Right atrium auricular region (tissue), 2 donors: Measurements from ENCODE around the gene TTC1. TPM values are rescaled to one million over a fixed set of nuclear protein-coding genes. Genes with fewer than 3 reads are reported as not detected.
"Not testable (repeated sequence)": the region's sequence is repeated elsewhere in the genome, so short reads cannot be mapped to it uniquely, and the experiment has no call there.

ENCODE experiments used
- DNase-seq: peaks from one replicate; pipeline ENCODE4 v3.0.0-alpha.2; 2019; ENCODE audit warnings: low spot score
- H3K27ac ChIP-seq, 2 donors: fragments of 200-600 bp; sonication (generic); 1 replicate in 1 of 2; 2 replicates in 1 of 2; pipeline ENCODE4 v1.5.1; 2016 to 2019
- H3K27me3 ChIP-seq, 2 donors: fragments of 200-600 bp; sonication (generic); one replicate each; pipeline versions ENCODE4 v1.5.1 to v1.6.0; 2017 to 2019
- H3K36me3 ChIP-seq: fragments of 200-600 bp; sonication (generic); one replicate; pipeline ENCODE4 v1.5.1; 2016
- H3K4me1 ChIP-seq, 2 donors: fragments of 200-600 bp; sonication (generic); one replicate each; pipeline versions ENCODE4 v1.5.1 to v1.6.0; 2017 to 2019
- H3K4me3 ChIP-seq, 2 donors: fragments of 200-600 bp; sonication (generic); 1 replicate in 1 of 2; 2 replicates in 1 of 2; pipeline ENCODE4 v1.5.1; 2017 to 2019; ENCODE audit warnings: mild to moderate bottlenecking in 1 of 2, moderate library complexity in 1 of 2
- H3K9me3 ChIP-seq, 2 donors: fragments of 200-600 bp; sonication (generic); one replicate each; pipeline ENCODE4 v1.5.1; 2019
- total RNA-seq, 2 donors: library from RNA; depleted of rRNA; stranded (reverse); fragments of >200 nt; gene quantifications; one replicate each; pipeline ENCODE4 v1.1.0, GENCODE V29; 2016
- TF ChIP-seq, protein P1 (sequence below), 2 donors: fragments of 200-600 bp; sonication (generic); IDR thresholded peaks; one replicate each; pipeline ENCODE4 v1.5.1; 2019; ENCODE audit warnings: antibody characterized with exemption in 2 of 2

The TTC1 gene
- total RNA-seq, 2 donors from 2014 or later: 51.2 to 77.0 TPM

DNA sequence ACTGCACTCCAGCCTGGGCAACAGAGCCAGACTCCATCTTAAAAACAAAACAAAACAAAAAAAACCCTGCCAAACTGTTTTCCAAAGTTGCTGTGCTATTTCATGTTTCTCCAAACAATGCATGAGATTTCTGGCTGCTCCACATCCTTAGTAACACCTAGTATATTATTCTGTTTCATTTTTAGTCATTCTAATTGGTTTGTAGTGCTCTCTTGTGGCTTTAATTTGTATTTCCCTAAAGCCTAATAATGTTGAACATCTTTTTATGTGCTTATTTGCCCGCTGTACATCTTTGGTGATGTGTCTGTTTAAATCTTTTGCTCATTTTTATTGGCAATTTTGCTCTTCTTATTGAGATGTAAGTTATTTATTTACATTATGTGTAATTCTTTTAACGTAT is 18.4 kb upstream of the TTC1 start:
- H3K27me3 ChIP-seq: no peaks in the 10 kb centered on the region
- H3K27ac ChIP-seq: no peak overlapping the region
- no peak for DNase-seq
- TF ChIP-seq, protein P1, sequence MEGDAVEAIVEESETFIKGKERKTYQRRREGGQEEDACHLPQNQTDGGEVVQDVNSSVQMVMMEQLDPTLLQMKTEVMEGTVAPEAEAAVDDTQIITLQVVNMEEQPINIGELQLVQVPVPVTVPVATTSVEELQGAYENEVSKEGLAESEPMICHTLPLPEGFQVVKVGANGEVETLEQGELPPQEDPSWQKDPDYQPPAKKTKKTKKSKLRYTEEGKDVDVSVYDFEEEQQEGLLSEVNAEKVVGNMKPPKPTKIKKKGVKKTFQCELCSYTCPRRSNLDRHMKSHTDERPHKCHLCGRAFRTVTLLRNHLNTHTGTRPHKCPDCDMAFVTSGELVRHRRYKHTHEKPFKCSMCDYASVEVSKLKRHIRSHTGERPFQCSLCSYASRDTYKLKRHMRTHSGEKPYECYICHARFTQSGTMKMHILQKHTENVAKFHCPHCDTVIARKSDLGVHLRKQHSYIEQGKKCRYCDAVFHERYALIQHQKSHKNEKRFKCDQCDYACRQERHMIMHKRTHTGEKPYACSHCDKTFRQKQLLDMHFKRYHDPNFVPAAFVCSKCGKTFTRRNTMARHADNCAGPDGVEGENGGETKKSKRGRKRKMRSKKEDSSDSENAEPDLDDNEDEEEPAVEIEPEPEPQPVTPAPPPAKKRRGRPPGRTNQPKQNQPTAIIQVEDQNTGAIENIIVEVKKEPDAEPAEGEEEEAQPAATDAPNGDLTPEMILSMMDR (IDR thresholded peaks at IDR 0.05): no peak
- H3K4me3 ChIP-seq: no peak overlapping the region
- peaks cover 0 to 16% of the 10 kb centered on the region in 2 donors for H3K9me3 ChIP-seq
- H3K36me3 ChIP-seq: no peaks in the 10 kb centered on the region
- no peaks in the 10 kb centered on the region for H3K4me1 ChIP-seq

DNA sequence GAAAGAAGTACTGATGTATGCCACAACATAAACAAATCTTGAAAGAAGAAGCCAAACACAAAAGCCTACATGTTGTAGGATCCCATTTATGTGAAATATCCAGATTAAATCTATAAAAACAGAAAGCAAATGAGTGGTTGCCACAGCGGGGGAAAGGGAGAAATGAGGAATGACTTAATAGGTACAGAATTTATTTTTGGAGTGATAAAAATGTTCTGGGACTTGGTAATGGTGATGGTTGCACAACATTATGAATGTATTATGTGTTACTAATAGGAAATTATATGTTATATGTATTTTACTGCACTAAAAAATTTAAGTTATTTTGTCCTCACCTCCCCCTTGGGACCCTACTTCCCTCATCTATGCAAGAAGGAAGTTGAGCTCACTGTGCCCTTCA is 16.4 kb upstream of the TTC1 start:
- no peak overlapping the region for H3K4me3 ChIP-seq
- H3K36me3 ChIP-seq: no peaks in the 10 kb centered on the region
- H3K27me3 ChIP-seq: no peaks in the 10 kb centered on the region
- H3K4me1 ChIP-seq: no peaks in the 10 kb centered on the region
- DNase-seq: no peak
- H3K9me3 ChIP-seq: peaks cover 0 to 16% of the 10 kb centered on the region in 2 donors
- TF ChIP-seq, protein P1 (IDR thresholded peaks at IDR 0.05): no peak
- H3K27ac ChIP-seq: no peak overlapping the region

DNA sequence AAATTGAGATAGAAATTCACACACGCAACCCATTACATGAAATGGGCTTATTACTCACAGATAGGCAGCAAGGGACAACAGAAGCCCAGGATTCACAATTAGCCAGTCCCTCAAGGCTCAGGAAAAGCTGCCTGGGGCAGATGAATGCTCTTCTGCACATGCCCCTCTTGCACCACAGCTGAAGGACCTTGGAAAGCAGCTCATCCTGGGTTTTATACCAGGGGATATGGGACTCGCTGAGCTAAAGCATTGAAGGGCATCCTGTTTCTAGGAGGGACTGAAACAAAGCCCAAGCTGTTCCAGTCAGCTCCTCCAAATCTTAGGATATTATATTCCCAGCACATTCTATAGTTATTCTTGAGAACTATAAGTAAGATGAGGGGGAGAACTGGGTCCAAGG is 15.7 kb upstream of the TTC1 start:
- peaks cover 0 to 16% of the 10 kb centered on the region in 2 donors for H3K9me3 ChIP-seq
- no peaks in the 10 kb centered on the region for H3K4me1 ChIP-seq
- H3K36me3 ChIP-seq: no peaks in the 10 kb centered on the region
- no peak overlapping the region for H3K27ac ChIP-seq
- DNase-seq: no peak
- H3K4me3 ChIP-seq: no peak overlapping the region
- TF ChIP-seq, protein P1 (IDR thresholded peaks at IDR 0.05): no peak
- no peaks in the 10 kb centered on the region for H3K27me3 ChIP-seq

DNA sequence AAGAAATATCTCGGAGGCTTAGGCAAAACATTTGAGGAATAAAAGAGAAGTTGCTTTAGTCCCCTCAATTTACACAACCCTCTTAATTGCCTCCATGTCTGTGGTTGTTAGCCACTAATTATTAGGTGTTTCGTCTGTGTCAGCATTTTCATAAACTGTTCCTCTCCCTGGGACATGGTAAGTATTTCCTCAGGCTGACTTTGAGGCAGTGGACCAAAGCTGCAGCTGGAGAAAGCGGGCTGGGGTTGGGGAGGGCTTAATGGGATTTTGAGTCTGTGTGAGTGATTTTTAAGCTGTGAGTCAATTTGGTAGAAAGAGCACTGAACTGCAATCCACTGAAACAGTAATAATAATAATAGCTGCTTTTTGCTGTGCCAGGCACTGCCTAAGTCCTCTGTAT is 13.0 kb upstream of the TTC1 start:
- no peak for DNase-seq
- H3K36me3 ChIP-seq: no peaks in the 10 kb centered on the region
- H3K9me3 ChIP-seq: peaks cover 0 to 16% of the 10 kb centered on the region in 2 donors
- no peak overlapping the region for H3K27ac ChIP-seq
- H3K4me3 ChIP-seq: no peak overlapping the region
- H3K27me3 ChIP-seq: no peaks in the 10 kb centered on the region
- TF ChIP-seq, protein P1 (IDR thresholded peaks at IDR 0.05): no peak
- H3K4me1 ChIP-seq: no peaks in the 10 kb centered on the region

GRCh38 chr5:160001457-160001856 is 7.5 kb upstream of the TTC1 start:
- Histone ChIP-seq H3K4me3 (no peak overlapping the region), H3K27me3 (no peaks in the 10 kb centered on the region), H3K9me3 (no peaks in the 10 kb centered on the region), H3K27ac (no peak overlapping the region), H3K4me1 (no peaks in the 10 kb centered on the region), H3K36me3 (no peaks in the 10 kb centered on the region)
- no peak for DNase-seq
- TF ChIP-seq, protein P1 (IDR thresholded peaks at IDR 0.05): no peak

GRCh38 chr5:160007514-160007913 is 1.4 kb upstream of the TTC1 start:
- no peak for DNase-seq
- no peaks in the 10 kb centered on the region for H3K27me3 ChIP-seq
- TF ChIP-seq, protein P1 (IDR thresholded peaks at IDR 0.05): no peak

DNA sequence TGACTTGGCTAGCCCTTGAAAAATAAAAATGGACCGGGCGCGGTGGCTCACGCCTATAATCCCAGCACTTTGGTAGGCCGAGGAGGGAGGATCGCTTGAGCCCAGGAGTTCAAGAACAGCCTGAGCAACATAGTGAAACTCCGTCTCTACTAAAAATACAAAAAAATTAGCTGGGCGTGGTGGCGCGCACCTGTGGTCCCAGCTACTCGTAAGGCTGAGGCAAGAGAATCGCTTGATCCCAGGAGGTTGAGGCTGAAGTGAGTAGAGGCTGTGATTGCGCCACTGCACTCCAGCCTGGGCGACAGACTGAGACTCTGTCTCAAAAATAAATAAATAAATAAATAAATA is 436 bp upstream of the TTC1 start:
- not testable (repeated sequence) for H3K27me3 ChIP-seq, DNase-seq, H3K9me3 ChIP-seq
- H3K36me3 ChIP-seq: peaks cover 12% of the 10 kb centered on the region
- peak overlapping the region; percentile 70 to 75 for H3K4me3 ChIP-seq
- peaks cover 0 to 23% of the 10 kb centered on the region in 2 donors for H3K4me1 ChIP-seq
- H3K27ac ChIP-seq: peak overlapping the region; percentile 79 to 84

More at GRCh38 chr5:160007514-160007913, 1.4 kb upstream of the TTC1 start:
- no peak overlapping the region for H3K27ac ChIP-seq
- H3K4me3 ChIP-seq: no peak overlapping the region
- no peaks in the 10 kb centered on the region for H3K9me3 ChIP-seq
- peaks cover 0 to 23% of the 10 kb centered on the region in 2 donors for H3K4me1 ChIP-seq
- peaks cover 9% of the 10 kb centered on the region for H3K36me3 ChIP-seq
